DMS79 treated with DMSO at 0.1 percent for 48 hours (cell line): Measurements from ENCODE around the gene NES.

Experiments
- DNase-seq: peaks from one replicate; lab custom pipeline; 2025; lab: John Stamatoyannopoulos, UW

Gene NES

GRCh38 chr1:156704930-156705320 lies 27.7 kb upstream of the NES start:
- peak; percentile 51 for DNase-seq

GRCh38 chr1:156704166-156704711 lies 27.0 kb upstream of the NES start:
- peak; percentile 31 for DNase-seq

GRCh38 chr1:156703741-156704140 lies 26.5 kb upstream of the NES start:
- peak; percentile 42 for DNase-seq

GRCh38 chr1:156703336-156703735 lies 26.1 kb upstream of the NES start:
- peak; percentile 42 for DNase-seq

- no peak for DNase-seq
Measured at GRCh38 chr1:156700736-156701531, 23.7 kb upstream of the NES start.

GRCh38 chr1:156698995-156699394 lies 21.8 kb upstream of the NES start:
- no peak for DNase-seq

GRCh38 chr1:156697481-156697880 lies 20.3 kb upstream of the NES start:
- DNase-seq = peak; percentile 77

- peak; percentile 76 for DNase-seq
Measured at GRCh38 chr1:156696755-156697154, 19.5 kb upstream of the NES start.

- DNase-seq = no peak
Measured at GRCh38 chr1:156694690-156694962, 17.4 kb upstream of the NES start.

GRCh38 chr1:156693848-156694689 lies 16.9 kb upstream of the NES start:
- DNase-seq = peak; percentile 27

GRCh38 chr1:156692925-156693847 lies 16.0 kb upstream of the NES start:
- DNase-seq = peak; percentile 78

GRCh38 chr1:156692441-156692924 lies 15.3 kb upstream of the NES start:
- peak; percentile 32 for DNase-seq

- peak; percentile 54 for DNase-seq
Measured at GRCh38 chr1:156691665-156692440, 14.6 kb upstream of the NES start.

GRCh38 chr1:156691191-156691590 lies 14.0 kb upstream of the NES start:
- DNase-seq = no peak

- DNase-seq = no peak
Measured at GRCh38 chr1:156690675-156691036, 13.4 kb upstream of the NES start.

- peak; percentile 64 for DNase-seq
Measured at GRCh38 chr1:156689953-156690674, 12.9 kb upstream of the NES start.

- DNase-seq = peak; percentile 93
Measured at GRCh38 chr1:156689035-156689952, 12.1 kb upstream of the NES start.

- DNase-seq = no peak
Measured at GRCh38 chr1:156684227-156684782, 7.1 kb upstream of the NES start.
